Activated naive CD4-positive, alpha-beta T cell treated with anti-CD3 and anti-CD28 coated beads for 36 hours (primary cell): ENCODE data around the gene HAND2. TPM values are rescaled to one million over a fixed set of nuclear protein-coding genes. Genes with fewer than 3 reads are reported as not detected.

ENCODE experiments used
- CTCF ChIA-PET: fragments of 350-600 bp; sonication (Branson Sonifier 250); formaldehyde crosslinking; loops from one replicate; lab custom pipeline; 2021; ENCODE audit warnings: antibody characterized with exemption; lab: Charles Lee
- DNase-seq: peaks from one replicate; pipeline ENCODE4 v3.0.0-alpha.2; 2020
- H3K27ac Mint-ChIP-seq: one replicate; pipeline ENCODE4 v1.8.0; 2021; ENCODE audit warnings: mild to moderate bottlenecking, mixed read lengths
- H3K27me3 Mint-ChIP-seq: one replicate; pipeline ENCODE4 v1.8.0; 2021; ENCODE audit warnings: low read depth, mixed read lengths
- H3K36me3 Mint-ChIP-seq: one replicate; pipeline ENCODE4 v1.8.0; 2021; ENCODE audit warnings: low read depth, mixed read lengths
- H3K4me1 Mint-ChIP-seq: one replicate; pipeline ENCODE4 v1.8.0; 2021; ENCODE audit warnings: low read depth, mixed read lengths
- H3K4me3 Mint-ChIP-seq: one replicate; pipeline ENCODE4 v1.8.0; 2021; ENCODE audit warnings: mild to moderate bottlenecking, moderate library complexity, mixed read lengths
- H3K9me3 Mint-ChIP-seq: one replicate; pipeline ENCODE4 v1.8.0; 2021; ENCODE audit warnings: mixed read lengths
- intact Hi-C: fragments of 100-400 bp; cut with micrococcal nuclease; formaldehyde crosslinking; loops from one replicate; pipeline ENCODE4 v1.15.1; 2023
- total RNA-seq, 2 experiments: library from RNA; stranded (reverse); gene quantifications; one replicate each; pipeline ENCODE4 v1.2.3, GENCODE V29; 2021

The HAND2 gene
- total RNA-seq, 2 experiments from 2014 or later: not detected

DNA sequence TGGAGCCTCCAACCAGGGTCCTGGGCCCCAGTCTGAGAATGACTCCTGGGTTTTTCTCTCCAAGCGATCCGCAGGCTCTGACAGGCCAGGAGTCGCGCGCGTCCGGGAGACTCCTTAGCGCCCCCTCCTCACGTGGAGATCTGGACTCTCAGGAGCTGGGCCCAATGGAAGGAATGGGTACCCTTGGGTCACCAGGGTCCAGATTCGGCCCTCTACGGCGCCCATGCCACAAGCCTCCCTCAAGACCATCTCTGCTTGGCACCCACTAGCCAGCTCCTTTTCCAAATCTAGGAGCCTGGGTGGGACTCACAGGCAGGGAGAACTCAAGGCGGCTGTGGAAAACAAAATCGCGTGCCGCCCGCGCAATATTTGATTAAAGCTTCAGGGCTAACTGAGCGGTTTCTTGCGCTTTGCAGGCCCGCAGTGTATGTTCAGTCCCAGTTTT is 7.1 kb downstream of the HAND2 start:
- peaks cover 6% of the 10 kb centered on the region for H3K36me3 Mint-ChIP-seq
- peaks cover 4% of the 10 kb centered on the region for H3K9me3 Mint-ChIP-seq
- peaks cover 18% of the 10 kb centered on the region for H3K4me1 Mint-ChIP-seq
- H3K4me3 Mint-ChIP-seq: no peak overlapping the region
- peaks cover 89% of the 10 kb centered on the region for H3K27me3 Mint-ChIP-seq
- CTCF ChIA-PET: interaction anchor here (2.4 kb wide), 1 partner anchor 17 kb away, joined by 7 read pairs; no protein-coding TSS in a partner anchor
- intact Hi-C loops: loop anchor here (2.0 kb wide), 1 partner anchor 14 kb away; no protein-coding TSS in a partner anchor
- DNase-seq: no peak
- H3K27ac Mint-ChIP-seq: no peak overlapping the region

DNA sequence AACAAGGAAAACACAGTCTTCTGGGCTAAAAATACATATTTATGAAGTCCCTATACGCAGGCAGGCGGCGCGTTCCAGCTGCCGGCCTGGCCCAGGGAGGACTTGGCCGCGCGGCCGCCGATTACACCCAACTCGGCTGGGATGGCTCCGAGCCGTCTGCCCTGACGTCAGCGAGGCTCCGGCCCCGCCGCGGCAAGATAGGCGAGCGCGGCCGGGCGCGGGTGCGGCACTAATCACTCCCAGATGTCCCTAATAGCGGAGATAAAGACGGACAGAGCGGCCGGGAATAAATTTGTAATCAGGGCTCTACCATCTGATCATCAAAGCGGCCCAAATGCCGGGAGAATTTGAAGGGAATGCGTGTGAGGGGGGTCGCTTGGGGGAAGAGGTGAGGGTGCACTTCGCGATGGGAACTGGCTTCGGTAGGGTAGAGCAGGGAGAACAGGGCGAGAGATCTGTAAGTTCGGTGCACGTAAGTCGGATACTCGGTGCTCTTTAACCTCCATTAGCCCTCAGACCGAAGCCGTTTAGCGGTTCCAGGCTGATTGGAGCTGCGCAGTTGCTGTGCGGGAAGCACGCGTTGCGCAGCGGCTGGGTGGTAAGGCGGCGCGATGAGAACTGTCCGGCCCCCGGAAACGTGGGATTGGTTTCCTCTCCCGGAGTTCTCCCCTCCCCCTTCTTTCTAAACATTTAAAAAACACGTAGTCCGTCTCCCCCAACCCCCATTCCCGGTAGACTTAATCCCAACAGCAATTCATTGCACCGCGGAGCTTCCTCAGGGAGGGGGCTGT is 7.7 kb downstream of the HAND2 start:
- Mint-ChIP-seq H3K27ac (no peak overlapping the region), H3K9me3 (peaks cover 4% of the 10 kb centered on the region), H3K4me1 (peaks cover 17% of the 10 kb centered on the region), H3K4me3 (peak overlapping the region; percentile 26), H3K27me3 (peaks cover 89% of the 10 kb centered on the region), H3K36me3 (peaks cover 6% of the 10 kb centered on the region)
- intact Hi-C loops: loop anchor here (2.0 kb wide), 1 partner anchor 14 kb away; no protein-coding TSS in a partner anchor
- CTCF ChIA-PET: interaction anchor here (2.4 kb wide), 1 partner anchor 16 kb away, joined by 7 read pairs; no protein-coding TSS in a partner anchor
- no peak for DNase-seq

DNA sequence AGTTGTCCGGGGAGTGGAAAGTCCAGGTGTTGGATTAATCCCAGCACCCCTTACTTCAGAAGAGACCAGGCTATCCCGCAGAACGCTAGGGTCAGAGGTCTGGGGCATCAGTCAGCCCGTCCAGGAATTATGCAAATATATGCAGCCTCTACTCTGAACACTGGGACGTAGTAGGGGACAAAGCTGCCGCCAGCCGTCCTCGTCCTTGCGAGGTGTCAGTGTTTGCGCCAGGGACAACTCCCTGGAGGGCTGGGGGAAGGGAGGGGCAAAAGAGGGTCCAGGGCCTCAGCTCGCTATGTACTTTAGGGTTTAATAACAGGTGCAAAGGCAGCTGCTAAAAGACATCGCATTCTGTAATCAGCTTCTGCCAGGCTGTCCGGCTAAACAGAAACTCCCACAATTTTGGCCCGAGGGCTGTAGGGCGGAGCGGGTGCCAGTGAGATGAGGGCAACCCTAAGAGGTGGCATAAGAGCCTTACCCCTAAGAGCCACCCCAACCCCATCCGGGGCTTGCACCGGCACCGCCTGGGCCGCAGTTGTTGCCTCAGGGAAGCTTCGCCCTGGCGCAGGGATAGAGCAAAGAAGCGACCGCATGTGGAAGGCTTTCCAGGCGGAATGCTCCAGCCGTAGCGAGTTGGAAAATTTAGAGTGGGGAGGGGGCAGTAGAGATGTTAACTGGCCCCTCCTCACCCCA is 8.4 kb downstream of the HAND2 start:
- Mint-ChIP-seq H3K4me1 (peaks cover 20% of the 10 kb centered on the region), H3K9me3 (peaks cover 4% of the 10 kb centered on the region), H3K4me3 (no peak overlapping the region), H3K27me3 (peaks cover 89% of the 10 kb centered on the region), H3K36me3 (peaks cover 8% of the 10 kb centered on the region), H3K27ac (no peak overlapping the region)
- CTCF ChIA-PET: no interaction called here
- no peak for DNase-seq
- intact Hi-C loops: loop anchor here (2.0 kb wide), 2 partner anchors 13 to 17 kb away; no protein-coding TSS in a partner anchor

DNA sequence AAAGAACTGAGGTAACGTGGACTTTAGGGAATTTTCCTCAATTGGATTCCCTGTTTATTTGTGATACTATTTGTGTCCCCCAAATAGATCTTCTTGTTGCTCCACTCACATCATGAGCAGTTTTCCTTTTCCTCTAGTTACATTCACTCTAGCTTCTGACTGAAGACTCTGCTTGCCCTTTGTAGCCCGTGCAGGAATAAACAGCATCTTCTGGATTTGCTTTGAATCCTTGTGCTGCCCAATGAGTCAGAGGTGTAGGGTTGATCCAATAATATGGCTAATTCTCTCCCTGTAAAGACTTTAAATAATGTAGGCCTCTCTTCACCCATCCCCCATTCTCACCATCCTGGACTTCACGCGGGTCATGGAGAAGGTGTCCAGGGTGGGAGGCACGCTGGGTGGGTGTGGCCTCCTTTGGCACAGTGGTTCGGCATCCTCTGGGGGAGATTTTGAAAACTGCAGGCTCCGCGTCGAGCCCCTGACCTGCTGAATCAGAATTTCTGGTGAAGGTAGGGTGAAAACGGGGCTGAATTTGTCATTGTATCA is 9.0 kb downstream of the HAND2 start:
- CTCF ChIA-PET: no interaction called here
- Mint-ChIP-seq H3K36me3 (peaks cover 5% of the 10 kb centered on the region), H3K4me3 (no peak overlapping the region), H3K9me3 (peaks cover 2% of the 10 kb centered on the region), H3K27ac (no peak overlapping the region), H3K4me1 (peaks cover 24% of the 10 kb centered on the region), H3K27me3 (peaks cover 91% of the 10 kb centered on the region)
- intact Hi-C loops: loop anchor here (1.0 to 2.0 kb wide), 2 partner anchors 7 to 18 kb away; no protein-coding TSS in a partner anchor
- DNase-seq: no peak

DNA sequence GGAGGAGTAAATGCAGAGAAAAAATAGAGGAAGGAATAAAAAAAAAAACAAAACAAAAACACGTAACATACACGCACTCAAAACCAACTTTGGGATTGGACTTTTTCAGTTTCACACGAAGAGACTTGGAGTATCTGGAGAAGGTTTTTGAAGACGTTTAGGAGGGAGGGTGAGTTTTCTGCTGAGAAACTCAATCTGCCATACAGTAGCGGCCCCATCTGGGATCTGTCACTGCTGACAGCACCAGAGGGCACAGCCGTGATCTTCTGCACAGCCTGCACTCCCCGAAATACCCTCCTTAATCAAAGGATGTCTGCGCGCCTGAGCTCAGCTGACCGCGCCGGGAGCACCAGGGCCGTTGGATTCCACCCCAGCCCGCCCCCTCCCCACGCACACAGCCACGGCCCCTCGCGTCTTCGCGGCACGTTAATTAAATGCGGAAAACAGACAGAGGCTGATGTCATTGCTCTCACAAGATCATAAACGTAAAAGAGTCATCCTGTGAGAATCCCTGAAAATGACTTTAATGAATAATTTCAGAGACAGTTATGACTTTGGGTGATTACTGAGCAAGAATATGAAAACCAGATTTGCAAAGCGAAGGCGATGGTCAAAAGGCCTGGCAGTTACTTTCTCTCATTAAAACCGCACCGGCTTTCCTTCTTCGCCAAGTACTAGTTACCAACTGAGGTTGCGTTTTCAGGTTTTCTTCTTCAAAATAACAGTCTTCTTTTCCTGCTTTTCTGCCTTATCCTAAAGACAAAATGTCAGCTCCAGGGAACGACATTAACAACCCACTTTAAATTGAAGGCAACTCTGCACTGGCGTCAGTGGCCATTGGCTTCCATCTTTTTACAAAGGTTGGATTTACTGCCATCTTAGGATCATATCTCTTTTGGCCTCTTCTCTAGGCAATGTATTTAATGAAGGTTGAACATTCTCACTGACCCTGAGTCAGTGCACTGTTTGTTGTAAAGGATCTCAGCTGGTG is 10.6 kb downstream of the HAND2 start:
- H3K9me3 Mint-ChIP-seq: no peaks in the 10 kb centered on the region
- H3K27me3 Mint-ChIP-seq: peaks cover 92% of the 10 kb centered on the region
- H3K4me3 Mint-ChIP-seq: peak overlapping the region; percentile 32
- H3K27ac Mint-ChIP-seq: no peak overlapping the region
- DNase-seq: no peak
- H3K36me3 Mint-ChIP-seq: peaks cover 4% of the 10 kb centered on the region
- peaks cover 24% of the 10 kb centered on the region for H3K4me1 Mint-ChIP-seq
- CTCF ChIA-PET: interaction anchor here (1.1 kb wide), 1 partner anchor 11 kb away, joined by 3 read pairs; no protein-coding TSS in a partner anchor
- intact Hi-C loops: loop anchor here (1.0 to 2.0 kb wide), 2 partner anchors 9 to 19 kb away; no protein-coding TSS in a partner anchor

DNA sequence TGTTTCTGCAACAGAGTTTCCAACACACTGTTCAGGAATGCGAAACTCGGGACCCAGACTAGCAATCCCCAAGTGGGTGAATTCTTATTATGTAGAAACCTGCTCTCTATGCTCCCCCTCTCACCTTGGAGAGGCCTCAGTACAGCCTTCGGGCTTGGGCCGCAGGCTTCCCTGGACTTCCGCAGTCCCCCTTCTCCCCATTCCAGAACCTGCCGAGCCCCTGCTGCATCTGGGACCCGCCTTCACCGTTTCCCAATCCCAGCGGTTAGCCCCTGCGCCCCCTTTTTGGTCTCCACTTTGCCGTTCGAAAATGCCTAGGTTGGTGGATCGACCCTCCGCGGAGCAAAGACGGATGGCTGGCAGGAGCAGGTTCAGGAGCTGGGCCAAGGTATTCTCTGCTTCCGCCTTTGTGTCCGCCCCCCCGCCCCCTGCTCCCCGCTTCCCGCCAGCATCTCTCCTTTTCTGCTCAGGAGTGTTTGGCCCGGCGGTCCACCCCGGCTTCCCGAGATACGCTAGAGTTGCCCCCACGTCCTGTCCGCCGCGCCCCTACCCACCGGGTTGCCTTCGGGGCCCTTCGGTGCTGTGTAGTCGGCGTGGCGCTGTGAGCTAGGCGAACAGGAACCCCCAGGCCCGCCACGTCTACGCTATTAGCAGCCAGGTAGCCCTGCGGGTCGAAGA is 11.5 kb downstream of the HAND2 start:
- CTCF ChIA-PET: no interaction called here
- H3K4me3 Mint-ChIP-seq: peak overlapping the region; percentile 32
- H3K4me1 Mint-ChIP-seq: peaks cover 24% of the 10 kb centered on the region
- no peak for DNase-seq
- no peaks in the 10 kb centered on the region for H3K9me3 Mint-ChIP-seq
- no peak overlapping the region for H3K27ac Mint-ChIP-seq
- peaks cover 4% of the 10 kb centered on the region for H3K36me3 Mint-ChIP-seq
- intact Hi-C loops: no loop called here
- peaks cover 84% of the 10 kb centered on the region for H3K27me3 Mint-ChIP-seq

DNA sequence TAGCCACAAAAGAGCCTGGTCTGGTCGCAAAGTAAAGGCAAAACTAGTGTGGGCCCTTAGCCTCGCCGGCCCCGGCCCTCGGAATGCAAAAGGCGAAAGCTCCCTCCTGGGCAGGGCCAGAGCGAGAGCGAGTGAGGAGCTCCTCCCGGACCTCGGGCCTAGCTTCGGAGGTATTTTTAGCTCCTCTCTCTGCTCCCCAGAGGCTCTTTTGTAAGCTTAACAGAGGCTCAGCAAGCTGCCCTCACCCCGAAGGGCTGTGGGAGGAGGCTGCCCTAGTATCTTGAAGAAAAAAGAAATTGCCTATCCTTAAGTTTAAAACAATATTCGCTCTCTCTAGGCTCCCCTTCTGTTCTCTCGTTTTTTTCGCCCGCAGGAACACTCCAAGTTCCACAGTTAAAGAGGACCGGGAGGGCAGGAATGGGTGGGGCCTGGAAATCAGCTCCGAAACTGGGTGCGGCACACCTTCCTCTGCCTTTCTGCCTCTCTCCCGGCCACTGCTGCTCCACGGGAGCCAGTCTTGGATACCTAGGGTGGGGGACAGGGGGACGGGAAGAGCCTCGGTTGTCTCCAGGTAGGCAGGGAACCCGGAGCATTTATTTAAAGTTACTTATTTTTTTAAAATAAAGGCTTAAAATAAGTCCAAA is 12.1 kb downstream of the HAND2 start:
- Mint-ChIP-seq H3K9me3 (no peaks in the 10 kb centered on the region), H3K4me3 (no peak overlapping the region), H3K4me1 (peaks cover 20% of the 10 kb centered on the region), H3K36me3 (peaks cover 2% of the 10 kb centered on the region), H3K27me3 (peaks cover 81% of the 10 kb centered on the region), H3K27ac (no peak overlapping the region)
- intact Hi-C loops: loop anchor here (1.0 kb wide), 1 partner anchor 9 kb away; no protein-coding TSS in a partner anchor
- CTCF ChIA-PET: interaction anchor here (0.7 to 1.2 kb wide), 2 partner anchors 13 to 24 kb away, joined by 3 read pairs; no protein-coding TSS in a partner anchor
- no peak for DNase-seq

DNA sequence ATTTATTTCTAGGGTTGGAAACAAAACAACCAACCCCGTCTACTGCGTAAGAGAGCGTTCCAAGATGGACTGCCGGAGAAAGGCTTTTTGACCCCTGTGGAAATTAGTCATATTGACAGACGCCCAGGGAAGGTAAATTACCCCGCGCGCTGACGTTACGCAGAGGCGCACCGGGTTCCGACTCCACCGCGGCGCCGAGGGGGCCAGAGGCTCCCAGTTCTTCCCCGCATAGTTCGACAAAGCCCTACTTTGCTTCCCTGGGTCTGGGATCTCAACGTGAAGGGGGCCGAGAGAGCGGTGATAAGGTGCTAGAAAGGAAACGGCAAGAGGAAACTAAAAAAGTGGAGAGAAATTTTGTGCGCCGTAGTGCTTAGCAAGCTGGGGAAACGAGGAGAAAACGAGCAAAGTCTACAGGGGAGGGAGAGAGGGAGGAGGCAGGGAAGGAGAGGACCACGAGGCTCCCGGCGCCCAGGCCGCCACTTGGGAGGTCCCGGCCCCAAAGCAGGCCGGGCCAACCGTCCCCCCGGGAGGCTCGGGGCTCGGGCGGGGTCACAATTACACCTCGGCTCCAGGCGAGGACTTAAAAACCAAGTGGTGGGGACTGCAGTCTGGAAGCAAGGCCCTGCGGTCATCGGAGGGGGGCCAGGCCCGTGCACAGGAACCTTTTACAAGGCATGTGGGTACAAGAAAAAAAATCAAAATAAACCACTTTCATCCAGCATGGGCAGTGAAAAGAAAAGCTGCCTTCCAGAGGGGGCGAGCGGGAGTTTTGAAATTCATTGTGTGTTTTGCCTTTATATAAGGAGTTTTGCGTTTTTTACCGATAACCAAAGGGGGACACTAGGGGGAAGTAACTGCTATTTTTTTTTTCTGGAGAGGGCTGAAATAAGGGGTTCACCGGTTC is 13.2 kb downstream of the HAND2 start:
- CTCF ChIA-PET: interaction anchor here (0.7 to 1.2 kb wide), 2 partner anchors 12 to 23 kb away, joined by 3 read pairs; no protein-coding TSS in a partner anchor
- H3K9me3 Mint-ChIP-seq: no peaks in the 10 kb centered on the region
- H3K4me1 Mint-ChIP-seq: peaks cover 14% of the 10 kb centered on the region
- no peak for DNase-seq
- no peak overlapping the region for H3K27ac Mint-ChIP-seq
- intact Hi-C loops: loop anchor here (1.0 kb wide), 1 partner anchor 8 kb away; no protein-coding TSS in a partner anchor
- peak overlapping the region; percentile 1 for H3K4me3 Mint-ChIP-seq
- H3K27me3 Mint-ChIP-seq: peaks cover 81% of the 10 kb centered on the region
- H3K36me3 Mint-ChIP-seq: peaks cover 2% of the 10 kb centered on the region

DNA sequence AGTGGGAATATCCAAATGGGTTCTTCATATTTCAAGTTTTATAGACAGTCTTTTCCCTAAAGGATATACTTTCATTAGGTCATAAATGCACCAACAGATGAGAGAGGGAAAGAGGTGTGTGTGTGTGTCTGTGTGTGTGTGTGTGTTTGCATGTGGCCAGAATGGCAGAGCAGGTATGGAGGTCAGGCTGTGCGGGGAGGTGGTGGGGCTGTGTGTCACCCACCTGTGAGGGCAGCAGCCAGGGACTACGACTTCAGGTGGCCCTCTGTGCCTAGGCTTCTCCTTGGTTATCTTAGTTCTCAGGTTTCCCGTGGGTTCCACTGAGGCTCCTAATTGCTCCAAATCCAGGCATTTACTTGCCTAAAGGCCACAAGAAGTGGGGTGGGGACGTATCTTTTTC is 14.6 kb downstream of the HAND2 start:
- CTCF ChIA-PET: no interaction called here
- no peak overlapping the region for H3K27ac Mint-ChIP-seq
- H3K9me3 Mint-ChIP-seq: peaks cover 2% of the 10 kb centered on the region
- intact Hi-C loops: no loop called here
- peaks cover 6% of the 10 kb centered on the region for H3K36me3 Mint-ChIP-seq
- no peak overlapping the region for H3K4me3 Mint-ChIP-seq
- no peak for DNase-seq
- peaks cover 14% of the 10 kb centered on the region for H3K4me1 Mint-ChIP-seq
- H3K27me3 Mint-ChIP-seq: peaks cover 78% of the 10 kb centered on the region
